ENCODE measurements around the gene HK3.

GRCh38 chr5:176897263-176897662, 1.9 kb downstream of the HK3 start:
- TF ChIP-seq CTCF (IDR thresholded peaks at IDR 0.05; ENCODE audit: low read length) = no peak
- no peak for TF ChIP-seq EZH2 (IDR thresholded peaks at IDR 0.05; ENCODE audit: borderline replicate concordance, low read length)

All from OCI-LY1 (cell line).